Fibroblast of upper back skin (primary cell): Measurements from ENCODE around the gene SPC24.
A peak's percentile ranks its signal among the peaks of the same experiment; 100 is the strongest.
"Not testable (repeated sequence)": the region's sequence is repeated elsewhere in the genome, so short reads cannot be mapped to it uniquely, and the experiment has no call there.

Source experiments
- DNase-seq: peaks from one replicate; pipeline ENCODE4 v3.0.0-alpha.2; 2013

SPC24 gene

GRCh38 chr19:11160440-11160768 lies 4.8 kb upstream of the SPC24 start:
- DNase-seq: not testable (repeated sequence)

GRCh38 chr19:11159598-11160439 lies 4.2 kb upstream of the SPC24 start:
- DNase-seq: no peak

GRCh38 chr19:11154683-11155047 lies 917 bp downstream of the SPC24 start:
- DNase-seq: no peak

- DNase-seq: peak; percentile 38
Observed at GRCh38 chr19:11152318-11153062, 3.1 kb downstream of the SPC24 start.

- DNase-seq: peak; percentile 27
Observed at GRCh38 chr19:11151181-11151580, 4.4 kb downstream of the SPC24 start.

- DNase-seq: no peak
Observed at GRCh38 chr19:11148001-11148400, 7.6 kb downstream of the SPC24 start.

- no peak for DNase-seq
Observed at GRCh38 chr19:11145536-11145924, 10.1 kb downstream of the SPC24 start.

GRCh38 chr19:11142528-11143171 lies 12.9 kb downstream of the SPC24 start:
- peak; percentile 96 for DNase-seq

GRCh38 chr19:11141937-11142527 lies 13.6 kb downstream of the SPC24 start:
- DNase-seq: no peak

GRCh38 chr19:11140896-11141295 lies 14.7 kb downstream of the SPC24 start:
- no peak for DNase-seq

- DNase-seq: not testable (repeated sequence)
Observed at GRCh38 chr19:11140023-11140538, 15.5 kb downstream of the SPC24 start.

- DNase-seq: peak; percentile 85
Observed at GRCh38 chr19:11138601-11139300, 16.8 kb downstream of the SPC24 start.

GRCh38 chr19:11137542-11138384 lies 17.8 kb downstream of the SPC24 start:
- DNase-seq: peak; percentile 94

- DNase-seq: no peak
Observed at GRCh38 chr19:11136400-11137101, 19.0 kb downstream of the SPC24 start.

GRCh38 chr19:11131471-11131870 lies 24.1 kb downstream of the SPC24 start:
- no peak for DNase-seq

- DNase-seq: peak; percentile 63
Observed at GRCh38 chr19:11130824-11131455, 24.6 kb downstream of the SPC24 start.

- no peak for DNase-seq
Observed at GRCh38 chr19:11127905-11128304, 27.7 kb downstream of the SPC24 start.

GRCh38 chr19:11125994-11126685 lies 29.4 kb downstream of the SPC24 start:
- DNase-seq: peak; percentile 66

GRCh38 chr19:11124157-11124556 lies 31.4 kb downstream of the SPC24 start:
- DNase-seq: not testable (repeated sequence)

- DNase-seq: no peak
Observed at GRCh38 chr19:11123114-11123513, 32.5 kb downstream of the SPC24 start.
